GM18909 (cell line): Measurements from ENCODE around the gene PCSK1N.
"Not testable (repeated sequence)": the region's sequence is repeated elsewhere in the genome, so short reads cannot be mapped to it uniquely, and the experiment has no call there.

ENCODE experiments used
- ATAC-seq: cut with Tn5 transposase; IDR thresholded peaks from one replicate; pipeline ENCODE4 v1.9.1; 2021; ENCODE audit warnings: mild to moderate bottlenecking; ENCODE audit not compliant: unreplicated experiment, poor library complexity

Gene PCSK1N, protein sequence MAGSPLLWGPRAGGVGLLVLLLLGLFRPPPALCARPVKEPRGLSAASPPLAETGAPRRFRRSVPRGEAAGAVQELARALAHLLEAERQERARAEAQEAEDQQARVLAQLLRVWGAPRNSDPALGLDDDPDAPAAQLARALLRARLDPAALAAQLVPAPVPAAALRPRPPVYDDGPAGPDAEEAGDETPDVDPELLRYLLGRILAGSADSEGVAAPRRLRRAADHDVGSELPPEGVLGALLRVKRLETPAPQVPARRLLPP

DNA sequence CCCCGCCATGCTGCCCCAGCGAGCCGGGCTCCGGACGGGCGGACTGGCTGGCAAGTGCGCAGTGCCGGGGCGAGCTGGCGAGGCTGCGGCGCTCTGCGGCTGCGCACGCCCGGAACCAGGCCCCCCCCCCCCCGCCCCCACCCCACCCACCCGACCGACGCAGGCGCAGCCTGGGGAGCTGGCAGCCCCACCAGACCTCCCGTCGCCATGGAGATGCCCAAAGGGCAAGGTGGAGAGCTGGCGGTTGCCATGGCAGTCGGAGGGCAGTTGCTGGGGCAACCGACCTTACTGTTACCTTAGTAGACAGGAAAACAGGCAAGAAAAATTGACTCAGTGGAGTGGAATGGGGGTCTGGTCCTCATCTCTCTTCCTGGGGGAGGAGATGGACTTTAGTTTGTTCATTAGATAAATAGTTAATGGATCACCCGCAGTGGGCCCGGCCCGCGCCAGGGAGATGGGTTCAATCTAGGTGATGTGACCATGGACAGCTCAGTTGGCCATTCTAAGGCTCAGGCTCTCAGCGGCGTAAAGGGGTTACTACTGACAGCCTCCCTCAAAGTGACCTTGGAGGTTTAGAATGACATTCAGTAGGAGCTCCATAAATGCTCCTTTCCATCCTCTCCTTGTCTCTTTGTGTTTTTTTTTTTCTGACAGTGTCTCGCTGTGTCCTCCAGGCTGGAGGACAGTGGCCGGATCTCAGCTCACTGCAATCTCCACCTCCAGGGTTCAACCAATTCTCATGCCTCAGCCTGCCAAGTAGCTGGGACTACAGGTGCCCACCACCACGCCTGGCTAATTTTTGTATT, at the start of gene PCSK1N:
PCSK1N (minus strand) TSS at position 87 of the 806 bp plus-strand sequence; CDS start at position 9, 78 bp downstream.
- ATAC-seq, result no peak

DNA sequence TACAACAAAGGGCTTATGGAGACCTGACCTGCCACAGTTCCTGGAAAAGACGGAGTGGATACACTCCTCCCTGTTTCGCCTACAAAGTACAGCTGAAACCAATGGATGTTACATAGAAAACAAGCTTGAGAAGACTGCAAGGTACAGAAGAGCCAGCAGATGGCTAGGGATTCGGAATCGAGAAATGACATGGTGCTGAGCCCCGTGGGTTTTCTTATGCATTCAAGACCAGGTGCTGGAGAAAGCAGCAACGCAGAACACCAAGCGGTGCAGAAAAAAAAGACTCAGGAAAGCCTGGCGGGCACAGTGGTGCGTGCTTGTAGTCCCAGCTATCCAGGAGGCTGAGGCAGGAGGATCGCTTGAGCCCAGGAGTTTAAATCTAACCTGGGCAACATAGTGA, 48.3 kb upstream of the PCSK1N start:
- no peak for ATAC-seq

DNA sequence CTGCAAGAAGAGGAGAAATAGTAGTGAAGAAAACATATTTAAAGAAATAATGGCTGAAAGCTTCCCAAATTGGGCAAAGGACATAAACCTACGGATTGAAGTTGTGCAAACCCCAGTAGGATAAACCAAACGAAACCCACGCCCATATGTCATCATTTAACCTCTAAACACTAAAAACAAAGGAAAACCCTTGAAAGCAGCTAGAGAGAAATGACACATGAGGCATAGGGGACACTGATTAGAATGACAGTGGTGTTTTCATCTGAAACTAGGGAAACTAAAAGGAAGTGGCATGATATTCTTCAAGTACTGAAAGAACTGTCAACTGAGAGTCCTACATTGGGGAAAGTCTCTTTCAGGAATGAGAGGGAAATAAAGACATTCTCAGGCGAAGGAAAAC, 41.5 kb upstream of the PCSK1N start:
- not testable (repeated sequence) for ATAC-seq

DNA sequence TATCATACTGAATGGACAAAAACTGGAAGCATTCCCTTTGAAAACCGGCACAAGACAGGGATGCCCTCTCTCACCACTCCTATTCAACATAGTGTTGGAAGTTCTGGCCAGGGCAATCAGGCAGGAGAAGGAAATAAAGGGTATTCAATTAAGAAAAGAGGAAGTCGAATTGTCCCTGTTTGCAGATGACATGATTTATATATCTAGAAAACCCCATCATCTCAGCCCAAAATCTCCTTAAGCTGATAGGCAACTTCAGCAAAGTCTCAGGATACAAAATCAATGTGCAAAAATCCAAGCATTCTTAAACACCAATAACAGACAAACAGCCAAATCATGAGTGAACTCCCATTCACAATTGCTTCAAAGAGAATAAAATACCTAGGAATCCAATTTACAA, 36.6 kb upstream of the PCSK1N start:
- ATAC-seq, result not testable (repeated sequence)

DNA sequence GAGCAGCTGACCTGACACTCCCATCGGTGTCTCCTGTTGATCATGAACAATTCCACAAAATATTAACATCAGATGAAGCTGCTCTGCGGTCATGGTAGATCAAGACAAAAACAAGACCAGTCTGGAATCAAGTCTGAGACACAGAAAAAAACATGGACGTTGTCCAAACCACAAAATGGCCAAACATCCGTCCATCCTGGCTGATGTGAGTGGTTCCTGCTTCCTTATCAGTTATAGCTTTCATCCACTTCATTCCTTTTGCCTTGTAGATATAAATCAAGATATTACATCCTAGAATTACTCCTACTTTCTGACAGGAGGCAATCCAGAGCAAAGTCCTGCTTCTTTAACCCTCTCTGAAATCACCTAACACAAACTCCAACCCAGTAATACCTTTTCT, 28.8 kb upstream of the PCSK1N start:
- no peak for ATAC-seq

DNA sequence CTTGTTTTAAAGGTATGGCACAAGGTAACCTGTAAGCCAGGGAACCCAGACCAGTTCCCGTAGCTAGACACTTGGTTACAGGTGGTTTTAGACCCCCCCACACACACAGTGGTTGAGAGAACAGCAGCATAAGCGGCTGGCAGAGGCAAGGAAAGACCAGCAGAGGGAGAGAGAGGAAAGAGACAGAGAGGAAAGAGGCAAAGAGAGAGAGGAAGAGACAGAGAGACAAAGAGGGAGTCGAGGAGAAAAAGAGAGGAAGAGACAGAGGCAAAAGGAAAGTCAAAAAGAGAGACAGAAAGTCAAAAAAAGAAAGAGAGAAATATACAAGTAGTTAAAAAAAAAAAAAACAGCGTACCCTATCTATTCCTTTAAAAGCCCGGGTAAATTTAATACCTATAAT, 19.5 kb upstream of the PCSK1N start:
- no peak for ATAC-seq

DNA sequence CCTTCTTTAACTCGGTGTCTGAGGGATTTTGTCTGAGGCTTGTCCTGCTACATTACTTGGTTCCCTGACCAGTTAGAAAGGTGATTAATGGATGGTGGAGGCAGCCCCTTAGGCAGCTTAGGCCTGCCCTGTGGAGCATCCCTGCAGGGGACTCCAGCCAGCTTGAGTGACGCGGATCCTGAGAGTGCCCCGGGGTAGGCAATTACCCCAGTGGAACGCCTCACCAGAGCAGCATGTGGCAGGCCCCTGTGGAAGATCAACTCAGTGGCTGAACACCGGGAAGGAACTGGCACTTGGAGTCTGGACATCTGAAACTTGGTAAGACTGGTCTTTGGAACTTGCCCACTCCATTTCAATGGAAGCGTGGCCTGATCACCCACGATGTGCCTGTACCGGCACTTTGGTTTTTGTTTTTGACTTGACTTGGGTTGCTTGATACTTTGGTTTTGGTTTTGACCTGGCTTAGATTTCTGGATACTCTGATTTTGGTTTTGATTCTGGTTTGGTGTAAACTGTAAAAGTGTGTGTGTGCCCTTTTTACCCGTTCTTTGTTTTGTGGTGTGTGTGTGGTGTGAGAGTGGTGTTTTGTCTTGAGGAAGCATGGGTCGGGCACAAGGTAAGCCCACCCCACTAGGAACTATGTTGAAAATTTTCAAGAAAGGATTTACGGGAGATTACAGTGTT, 18.9 kb upstream of the PCSK1N start:
- ATAC-seq, result not testable (repeated sequence)

DNA sequence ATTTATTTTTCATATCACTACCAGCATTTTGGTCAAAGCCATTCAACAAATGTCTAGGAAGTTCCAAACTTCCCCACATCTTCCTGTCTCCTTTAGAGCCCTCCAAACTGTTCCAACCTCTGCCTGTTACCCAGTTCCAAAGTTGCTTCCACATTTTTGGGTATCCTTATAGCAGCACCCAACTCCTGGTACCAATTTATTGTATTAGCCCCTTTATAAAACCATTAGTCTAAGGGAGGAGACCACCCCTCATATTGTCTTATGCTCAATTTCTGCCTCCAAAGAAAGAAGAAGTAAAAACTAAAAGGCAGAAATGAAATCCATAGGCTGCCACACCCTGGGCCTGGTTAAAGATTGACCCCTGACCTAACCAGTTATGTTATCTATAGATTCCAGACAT, 18.1 kb upstream of the PCSK1N start:
- ATAC-seq, result not testable (repeated sequence)

DNA sequence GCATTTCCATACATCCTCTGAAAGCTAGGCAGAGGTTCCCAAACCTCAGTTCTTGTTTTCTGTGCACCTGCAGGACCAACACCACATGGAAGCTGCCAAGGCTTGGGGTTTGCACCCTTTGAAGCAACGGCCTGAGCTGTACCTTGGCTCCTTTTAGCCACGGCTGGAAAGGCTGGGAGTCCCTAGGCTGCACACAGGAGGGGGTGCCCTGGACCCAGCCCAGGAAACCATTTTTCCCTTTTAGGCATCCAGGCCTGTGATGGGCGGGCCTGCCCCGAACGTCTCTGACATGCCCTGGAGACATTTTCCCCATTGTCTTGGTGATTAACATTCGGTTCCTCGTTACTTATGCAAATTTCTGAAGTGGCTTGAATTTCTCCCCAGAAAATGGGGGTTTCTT, 17.4 kb upstream of the PCSK1N start:
- ATAC-seq, result no peak

DNA sequence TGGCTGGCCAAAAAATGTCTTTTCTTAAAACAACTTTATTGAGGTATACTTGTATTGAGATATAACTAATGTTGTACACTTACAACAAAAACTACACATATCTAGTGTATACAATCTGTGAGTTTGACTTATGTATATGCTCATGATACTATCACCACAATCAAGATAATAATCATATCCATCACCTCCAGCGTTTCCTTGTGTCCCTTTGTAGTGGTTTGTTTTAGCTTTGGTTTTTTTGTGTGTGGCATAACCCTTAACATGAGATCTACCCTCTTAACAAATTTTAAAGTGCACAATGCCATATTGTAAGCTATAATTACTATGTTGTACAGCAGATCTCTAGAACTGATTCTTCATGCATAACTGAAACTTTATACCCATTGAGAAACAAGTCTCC, 13.4 kb upstream of the PCSK1N start:
- ATAC-seq, result no peak

DNA sequence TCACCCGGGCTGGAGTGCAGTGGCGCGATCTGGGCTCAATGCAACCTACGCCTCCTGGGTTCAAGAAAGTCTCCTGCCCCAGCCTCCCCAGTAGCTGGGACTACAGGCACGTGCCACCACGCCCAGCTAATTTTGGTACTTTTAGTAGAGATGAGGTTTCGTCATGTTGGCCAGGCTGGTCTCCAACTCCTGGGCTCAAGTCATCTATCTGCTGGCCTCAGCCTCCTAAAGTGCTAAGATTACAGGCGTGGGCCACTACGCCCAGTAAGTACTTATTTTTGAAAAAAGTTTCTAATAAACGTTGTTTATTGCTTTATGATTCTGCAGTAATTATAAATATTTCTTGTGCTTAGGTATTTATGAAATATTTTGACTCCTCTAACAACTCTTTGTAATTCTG, 4.3 kb upstream of the PCSK1N start:
- ATAC-seq, result no peak

DNA sequence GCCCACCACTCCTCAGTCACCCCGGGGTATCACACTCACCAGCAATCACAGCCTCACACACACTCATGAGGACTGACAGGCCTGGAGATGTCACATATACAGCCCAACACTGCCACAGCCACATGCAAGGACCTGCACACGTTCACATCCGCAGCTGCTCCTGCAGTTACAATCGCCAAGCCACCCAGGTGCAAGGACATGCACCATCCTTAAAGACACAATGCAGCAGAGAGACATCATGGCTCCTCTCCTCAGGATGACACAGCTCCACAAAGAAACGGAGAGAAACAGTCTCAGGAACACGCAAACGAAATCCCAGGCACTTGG, 1.1 kb downstream of the PCSK1N start:
- ATAC-seq, result no peak

DNA sequence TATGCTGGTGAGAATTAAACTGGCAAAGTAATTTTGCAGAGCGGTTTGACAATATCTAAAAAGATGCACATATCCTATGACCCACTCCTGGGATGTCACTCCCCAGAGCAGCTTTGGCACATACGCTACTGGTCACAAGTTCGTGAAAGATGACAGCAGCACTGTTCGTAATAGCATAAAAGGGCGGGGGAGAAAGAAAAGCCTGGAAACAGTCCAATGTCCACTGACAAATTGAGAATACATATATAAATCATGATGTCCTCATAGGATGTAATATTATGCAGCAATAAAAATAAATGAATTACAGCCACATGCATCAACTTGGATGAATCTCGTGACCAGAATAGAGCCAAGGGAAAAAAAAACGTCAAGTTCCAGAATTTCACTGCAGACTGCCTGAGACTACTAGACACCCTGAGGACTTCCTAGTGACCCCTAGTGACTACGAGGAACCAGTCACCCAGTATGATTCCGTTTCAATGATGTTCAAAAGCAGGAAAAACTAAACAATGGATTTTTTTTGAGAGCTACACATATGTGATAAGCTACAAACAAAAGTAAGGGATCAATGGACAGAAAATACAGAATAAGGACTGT, 1.8 kb downstream of the PCSK1N start:
- ATAC-seq, result no peak

DNA sequence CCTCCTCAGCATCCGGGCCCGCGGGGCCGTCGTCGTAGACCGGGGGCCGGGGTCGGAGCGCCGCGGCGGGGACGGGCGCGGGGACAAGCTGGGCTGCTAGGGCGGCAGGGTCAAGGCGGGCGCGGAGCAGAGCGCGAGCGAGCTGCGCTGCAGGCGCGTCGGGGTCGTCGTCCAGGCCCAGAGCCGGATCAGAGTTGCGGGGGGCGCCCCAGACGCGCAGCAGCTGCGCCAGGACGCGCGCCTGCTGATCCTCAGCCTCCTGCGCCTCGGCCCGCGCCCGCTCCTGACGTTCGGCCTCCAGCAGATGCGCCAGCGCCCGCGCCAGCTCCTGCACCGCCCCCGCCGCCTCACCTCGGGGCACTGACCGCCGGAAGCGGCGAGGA, 3.5 kb downstream of the PCSK1N start:
- no peak for ATAC-seq

DNA sequence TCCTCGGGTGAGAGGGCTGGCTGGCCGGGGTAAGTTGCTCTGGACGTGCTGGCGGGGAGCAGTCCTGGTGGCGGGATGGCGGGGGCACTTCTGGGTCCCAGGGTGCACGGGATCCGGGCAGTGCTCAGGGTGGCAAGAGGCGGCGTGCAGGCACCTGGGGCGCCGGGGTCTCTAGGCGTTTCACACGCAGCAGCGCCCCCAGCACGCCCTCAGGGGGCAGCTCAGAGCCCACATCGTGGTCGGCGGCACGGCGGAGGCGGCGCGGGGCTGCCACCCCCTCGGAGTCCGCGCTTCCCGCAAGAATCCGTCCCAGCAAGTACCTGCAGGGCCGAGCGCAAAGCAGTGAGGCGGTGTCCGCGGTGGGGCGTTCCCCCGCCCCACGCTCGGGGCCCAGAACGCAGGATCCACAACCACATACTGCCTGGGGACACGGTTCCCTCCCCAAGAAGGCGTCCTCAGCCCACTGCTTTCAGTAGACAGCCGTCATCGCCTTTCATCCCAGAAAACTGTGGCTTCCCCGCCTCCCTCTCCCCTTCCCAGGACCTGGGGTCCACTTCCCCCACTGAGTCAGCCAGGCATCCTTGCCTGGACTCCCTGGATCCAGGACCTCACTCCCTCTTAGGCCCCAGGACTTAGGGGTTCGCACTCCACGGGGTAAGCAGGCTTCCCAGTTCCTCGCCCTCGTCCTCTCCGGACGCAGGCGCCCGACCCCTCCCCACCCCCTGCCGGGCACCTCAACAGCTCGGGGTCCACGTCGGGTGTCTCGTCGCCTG, 4.1 kb downstream of the PCSK1N start:
- ATAC-seq, result no peak

DNA sequence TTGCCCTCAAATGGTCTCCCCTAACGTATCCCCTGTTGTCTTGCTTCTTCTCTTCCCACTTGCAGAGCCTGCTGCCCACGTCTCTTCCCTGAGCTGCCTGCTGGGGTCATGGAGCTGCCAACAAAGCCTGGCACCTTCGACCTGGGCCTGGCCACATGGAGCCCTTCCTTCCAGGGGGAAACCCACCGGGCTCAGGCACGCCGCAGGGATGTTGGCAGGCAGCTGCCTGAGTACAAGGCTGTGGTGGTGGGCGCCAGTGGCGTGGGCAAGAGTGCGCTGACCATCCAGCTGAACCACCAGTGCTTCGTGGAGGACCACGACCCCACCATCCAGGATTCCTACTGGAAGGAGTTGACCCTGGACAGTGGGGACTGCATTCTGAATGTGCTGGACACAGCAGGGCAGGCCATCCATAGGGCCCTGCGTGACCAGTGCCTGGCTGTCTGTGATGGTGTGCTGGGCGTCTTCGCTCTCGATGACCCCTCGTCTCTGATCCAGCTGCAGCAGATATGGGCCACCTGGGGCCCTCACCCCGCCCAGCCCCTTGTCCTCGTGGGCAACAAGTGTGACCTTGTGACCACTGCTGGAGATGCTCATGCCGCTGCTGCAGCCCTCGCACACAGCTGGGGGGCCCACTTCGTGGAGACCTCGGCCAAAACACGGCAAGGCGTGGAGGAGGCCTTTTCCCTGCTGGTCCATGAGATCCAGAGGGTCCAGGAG, 6.2 kb downstream of the PCSK1N start:
- ATAC-seq, result no peak

DNA sequence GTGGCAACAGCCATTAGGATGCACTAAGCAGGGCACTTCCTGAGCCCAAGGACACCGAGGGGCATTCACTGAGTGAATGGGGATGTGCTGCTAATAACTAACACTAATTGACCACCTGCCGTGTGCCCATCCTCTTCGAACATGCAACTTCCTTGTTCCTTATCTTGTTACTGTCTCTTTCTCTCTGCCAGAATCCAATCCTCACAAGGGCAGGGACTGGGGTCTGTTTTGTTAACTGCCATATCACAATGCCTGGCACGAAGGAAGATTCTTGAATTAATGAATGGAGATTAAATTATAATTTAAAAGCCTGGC, 7.8 kb downstream of the PCSK1N start:
- ATAC-seq, result no peak

DNA sequence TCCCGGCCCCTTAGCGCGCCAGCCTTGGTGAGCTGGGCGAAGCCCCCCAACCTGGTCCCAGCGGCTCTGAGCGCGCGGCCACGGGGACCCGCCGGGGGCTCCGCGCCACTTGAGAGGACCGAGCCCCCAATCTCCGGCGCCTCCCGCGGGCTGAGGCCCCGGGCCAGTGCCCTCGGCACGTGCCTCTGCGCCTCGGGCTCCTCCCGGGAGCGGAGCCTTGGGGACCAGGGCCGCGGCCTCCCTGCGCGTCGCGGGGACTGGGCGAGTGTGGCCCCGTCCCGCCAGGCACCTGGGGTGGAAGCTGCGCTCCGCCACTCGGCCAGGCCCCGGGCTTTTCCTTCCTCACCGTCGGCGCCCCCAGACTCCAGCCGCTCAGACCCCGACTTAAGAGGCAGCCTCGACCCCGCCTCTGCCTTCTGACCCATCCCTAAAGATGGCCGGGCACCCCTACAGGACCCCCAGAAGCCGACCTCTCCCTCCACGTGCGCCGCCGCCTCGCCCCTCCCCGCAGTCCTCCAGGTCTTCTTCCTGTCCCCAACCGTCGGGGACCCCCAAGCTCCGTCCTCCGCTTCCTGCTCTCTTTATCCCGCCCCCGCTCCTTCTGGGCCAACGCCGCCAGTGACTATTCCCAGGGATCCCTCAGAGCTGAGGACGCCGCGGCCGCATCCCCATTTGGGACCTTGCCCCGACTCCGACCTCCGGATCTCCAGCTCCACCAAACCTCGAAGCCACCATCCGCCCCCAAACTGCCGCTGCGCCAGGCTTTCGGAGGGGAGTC, 8.3 kb downstream of the PCSK1N start:
- ATAC-seq, result no peak
